H9 (cell line): ENCODE data around the gene MTCL1. TPM values are rescaled to one million over a fixed set of nuclear protein-coding genes. Genes with fewer than 3 reads are reported as not detected.

Experiments
- DNase-seq: peaks from one replicate; pipeline ENCODE4 v3.0.0-alpha.2; 2017
- H2AFZ ChIP-seq: one replicate; pipeline ENCODE4 v1.6.1; 2013; ENCODE audit warnings: mild to moderate bottlenecking, low read length, control low read depth, moderate library complexity
- H2AK5ac ChIP-seq: 2 replicates; pipeline ENCODE4 v1.6.1; 2013; ENCODE audit warnings: low read length, control low read depth, mixed read lengths; ENCODE audit not compliant: insufficient read length
- H2BK120ac ChIP-seq: one replicate; pipeline ENCODE4 v1.6.1; 2013; ENCODE audit warnings: low read depth, mild to moderate bottlenecking, low read length, control low read depth, inconsistent platforms; ENCODE audit not compliant: poor library complexity, severe bottlenecking
- H2BK12ac ChIP-seq: 2 replicates; pipeline ENCODE4 v1.6.1; 2013; ENCODE audit warnings: low read length, control low read depth, mixed read lengths, low read depth; ENCODE audit not compliant: insufficient read length
- H2BK15ac ChIP-seq: 2 replicates; pipeline ENCODE4 v1.6.1; 2013; ENCODE audit warnings: low read depth, low read length, control low read depth
- H2BK20ac ChIP-seq: one replicate; pipeline ENCODE4 v1.6.1; 2013; ENCODE audit warnings: low read depth, mild to moderate bottlenecking, low read length, control low read depth, inconsistent platforms; ENCODE audit not compliant: poor library complexity, severe bottlenecking
- H2BK5ac ChIP-seq: 2 replicates; pipeline ENCODE4 v1.6.1; 2013; ENCODE audit warnings: low read length, control low read depth, mixed read lengths; ENCODE audit not compliant: insufficient read length
- H3K14ac ChIP-seq: 2 replicates; pipeline ENCODE4 v1.6.1; 2013; ENCODE audit warnings: low read length, control low read depth; ENCODE audit not compliant: insufficient read depth
- H3K18ac ChIP-seq: 2 replicates; pipeline ENCODE4 v1.6.1; 2013; ENCODE audit warnings: low read depth, mild to moderate bottlenecking, mixed read lengths, low read length, control low read depth; ENCODE audit not compliant: insufficient read length
- H3K23ac ChIP-seq: 2 replicates; pipeline ENCODE4 v1.6.1; 2013; ENCODE audit warnings: low read length, control low read depth, mixed read lengths, low read depth; ENCODE audit not compliant: insufficient read length
- H3K23me2 ChIP-seq: 2 replicates; pipeline ENCODE4 v1.6.1; 2013; ENCODE audit warnings: low read depth, mild to moderate bottlenecking, mixed read lengths, low read length, control low read depth; ENCODE audit not compliant: insufficient read length, poor library complexity, severe bottlenecking
- H3K27ac ChIP-seq: 2 replicates; pipeline ENCODE4 v1.5.1; 2013; ENCODE audit warnings: low read length, control low read depth, mixed read lengths, low read depth; ENCODE audit not compliant: insufficient read length
- H3K27me3 ChIP-seq: 2 replicates; pipeline ENCODE4 v1.6.1; 2013; ENCODE audit warnings: low read length, control low read depth, inconsistent platforms; ENCODE audit not compliant: insufficient read depth
- H3K4ac ChIP-seq: 2 replicates; pipeline ENCODE4 v1.6.1; 2013; ENCODE audit warnings: low read depth, mild to moderate bottlenecking, control low read depth, inconsistent platforms, low read length, moderate library complexity
- H3K4me1 ChIP-seq: 2 replicates; pipeline ENCODE4 v1.6.1; 2013; ENCODE audit warnings: low read length, control low read depth, inconsistent platforms; ENCODE audit not compliant: insufficient read depth
- H3K4me2 ChIP-seq: 2 replicates; pipeline ENCODE4 v1.6.1; 2013; ENCODE audit warnings: low read length, control low read depth, mixed read lengths; ENCODE audit not compliant: insufficient read length, insufficient read depth
- H3K56ac ChIP-seq: 2 replicates; pipeline ENCODE4 v1.6.1; 2013; ENCODE audit warnings: low read depth, mild to moderate bottlenecking, mixed read lengths, low read length, control low read depth; ENCODE audit not compliant: insufficient read length
- H3K79me1 ChIP-seq: 2 replicates; pipeline ENCODE4 v1.6.1; 2013; ENCODE audit warnings: low read depth, mild to moderate bottlenecking, moderate library complexity, low read length, control low read depth, inconsistent platforms; ENCODE audit not compliant: insufficient read depth, poor library complexity, severe bottlenecking
- H3K79me2 ChIP-seq: 2 replicates; pipeline ENCODE4 v1.6.1; 2013; ENCODE audit warnings: low read length, control low read depth, inconsistent platforms; ENCODE audit not compliant: insufficient read depth
- H3K9ac ChIP-seq: 2 replicates; pipeline ENCODE4 v1.6.1; 2013; ENCODE audit warnings: low read length, control low read depth, mixed read lengths; ENCODE audit not compliant: insufficient read length; ENCODE audit errors: extremely low read depth
- H3K9me3 ChIP-seq: one replicate; pipeline ENCODE4 v1.6.1; 2013; ENCODE audit warnings: low read depth, low read length, inconsistent platforms; ENCODE audit not compliant: control insufficient read depth
- H3T11ph ChIP-seq: one replicate; pipeline ENCODE4 v1.6.1; 2013; ENCODE audit warnings: mild to moderate bottlenecking, low read length, control low read depth, inconsistent platforms
- H4K20me1 ChIP-seq: one replicate; pipeline ENCODE4 v1.6.1; 2013; ENCODE audit not compliant: control insufficient read depth, insufficient read length, insufficient read depth
- H4K5ac ChIP-seq: 2 replicates; pipeline ENCODE4 v1.6.1; 2013; ENCODE audit warnings: low read depth, mild to moderate bottlenecking, mixed read lengths, low read length, control low read depth; ENCODE audit not compliant: insufficient read length
- H4K8ac ChIP-seq: replicated peaks from 2 replicates; pipeline ENCODE4 v1.6.1; 2013; ENCODE audit warnings: low read length, control low read depth, mixed read lengths, low read depth; ENCODE audit not compliant: insufficient read length
- H4K91ac ChIP-seq: 2 replicates; pipeline ENCODE4 v1.6.1; 2013; ENCODE audit warnings: low read depth, mild to moderate bottlenecking, moderate library complexity, mixed read lengths, low read length, control low read depth; ENCODE audit not compliant: insufficient read length
- H3K27ac Mint-ChIP-seq, 3 experiments: 2 replicates in 2 of 3; 3 replicates in 1 of 3; pipeline ENCODE4 v1.8.0; 2020 to 2021; ENCODE audit warnings: mixed read lengths in 3 of 3, mild to moderate bottlenecking in 1 of 3, moderate library complexity in 1 of 3
- H3K27me3 Mint-ChIP-seq: 2 replicates; pipeline ENCODE4 v1.8.0; 2021; ENCODE audit warnings: low read depth, mild to moderate bottlenecking, moderate library complexity, mixed read lengths
- H3K36me3 Mint-ChIP-seq, 3 experiments: 2 replicates in 2 of 3; 3 replicates in 1 of 3; pipeline ENCODE4 v1.8.0; 2020 to 2021; ENCODE audit warnings: low read depth in 3 of 3, mixed read lengths in 3 of 3; ENCODE audit not compliant: insufficient read depth in 1 of 3
- H3K4me1 Mint-ChIP-seq, 2 experiments: 2 replicates each; pipeline ENCODE4 v1.8.0; 2020; ENCODE audit warnings: mixed read lengths in 2 of 2
- H3K4me3 Mint-ChIP-seq, 2 experiments: 2 replicates in 1 of 2; 3 replicates in 1 of 2; pipeline ENCODE4 v1.8.0; 2020 to 2021; ENCODE audit warnings: mild to moderate bottlenecking in 2 of 2, mixed read lengths in 2 of 2, moderate library complexity in 1 of 2
- H3K9me3 Mint-ChIP-seq, 2 experiments: 2 replicates in 1 of 2; 3 replicates in 1 of 2; pipeline ENCODE4 v1.8.0; 2020; ENCODE audit warnings: mild to moderate bottlenecking in 2 of 2, mixed read lengths in 2 of 2, moderate library complexity in 1 of 2
- WGBS: extraction: QIAGEN DNeasy Blood & Tissue Kit; methylation state at CpG from one replicate; pipeline ENCODE4 v1.1.7; 2013; ENCODE audit warnings: missing lambda C conversion rate, low lambda C conversion rate, mixed read lengths; ENCODE audit not compliant: insufficient read length; ENCODE audit errors: extremely low coverage; 5-methylcytosine and 5-hydroxymethylcytosine counted together
- total RNA-seq: library from RNA; stranded (reverse); gene quantifications from 2 replicates; pipeline ENCODE4 v1.2.1, GENCODE V29; 2021
- TF ChIP-seq, protein P1 (sequence below): fragments of 200-600 bp; sonication (generic); conservative IDR thresholded peaks from 3 replicates; pipeline ENCODE4 v1.8.0; 2021; ENCODE audit warnings: antibody characterized with exemption, mild to moderate bottlenecking

Gene MTCL1
- total RNA-seq, 1 experiment from 2014 or later, result 50.7 TPM

DNA sequence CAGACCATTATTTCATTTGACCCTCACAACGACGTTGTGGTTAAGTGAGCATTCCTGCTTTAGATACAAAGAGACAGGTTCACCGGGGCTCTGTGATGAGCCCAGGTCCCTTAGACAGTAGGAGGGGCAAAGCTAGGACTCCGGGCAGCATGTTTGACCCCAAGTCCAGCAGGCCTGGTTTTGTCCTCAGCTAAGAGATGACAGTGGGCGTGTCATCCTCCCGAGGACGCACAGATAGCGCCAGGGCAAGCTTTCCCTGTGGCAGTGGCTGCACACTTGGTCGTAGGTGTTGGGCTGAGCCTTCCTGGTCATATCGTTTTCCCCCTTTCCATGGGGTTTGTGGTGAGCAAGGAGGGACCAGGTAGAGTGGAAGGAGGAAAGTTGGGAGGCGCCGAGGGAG lies 76.3 kb downstream of the MTCL1 start:
- H3K9me3 Mint-ChIP-seq, result no peaks in the 10 kb centered on the region
- peaks cover 26 to 38% of the 10 kb centered on the region in 2 experiments for H3K4me1 Mint-ChIP-seq
- no peak overlapping the region for H3K9ac ChIP-seq

More for the DNA sequence above, 76.3 kb downstream of the MTCL1 start:
- H3K27ac ChIP-seq, result no peak overlapping the region
- no peak overlapping the region for H2AK5ac ChIP-seq
- no CpG with 5 or more reads among the region's 12 CpGs for WGBS
- H3K4me1 ChIP-seq, result no peaks in the 10 kb centered on the region
- no peaks in the 10 kb centered on the region for H3K23me2 ChIP-seq
- H3K4me3 Mint-ChIP-seq, result no peak overlapping the region
- no peaks in the 10 kb centered on the region for H3K27me3 ChIP-seq
- H3K79me2 ChIP-seq, result no peaks in the 10 kb centered on the region
- no peaks in the 10 kb centered on the region for H3K9me3 ChIP-seq
- no peak overlapping the region for H3K4ac ChIP-seq
- H3K79me1 ChIP-seq, result no peaks in the 10 kb centered on the region
- H2BK12ac ChIP-seq, result no peak overlapping the region
- H3K27ac Mint-ChIP-seq, result peak overlapping the region in 2 of 3 experiments; percentile 85 to 92; a peak in 3 of 7 replicates
- H3K18ac ChIP-seq, result no peak overlapping the region
- no peak overlapping the region for H3K4me2 ChIP-seq
- H2BK120ac ChIP-seq, result no peak overlapping the region
- no peak overlapping the region for H2BK15ac ChIP-seq
- no peak overlapping the region for H4K8ac ChIP-seq
- no peak overlapping the region for H3T11ph ChIP-seq
- H4K5ac ChIP-seq, result no peak overlapping the region
- H3K56ac ChIP-seq, result no peak overlapping the region
- no peak overlapping the region for H2AFZ ChIP-seq
- no peaks in the 10 kb centered on the region for H3K27me3 Mint-ChIP-seq
- H4K91ac ChIP-seq, result no peak overlapping the region
- no peak for DNase-seq
- no peak overlapping the region; the same call in 1 of the 2 replicates for H3K14ac ChIP-seq
- H3K36me3 Mint-ChIP-seq, result peaks cover 12 to 52% (median 41%) of the 10 kb centered on the region in 3 experiments; a peak in 6 of 7 replicates
- no peak overlapping the region for H2BK5ac ChIP-seq
- no peak overlapping the region for H3K23ac ChIP-seq
- TF ChIP-seq, protein P1, sequence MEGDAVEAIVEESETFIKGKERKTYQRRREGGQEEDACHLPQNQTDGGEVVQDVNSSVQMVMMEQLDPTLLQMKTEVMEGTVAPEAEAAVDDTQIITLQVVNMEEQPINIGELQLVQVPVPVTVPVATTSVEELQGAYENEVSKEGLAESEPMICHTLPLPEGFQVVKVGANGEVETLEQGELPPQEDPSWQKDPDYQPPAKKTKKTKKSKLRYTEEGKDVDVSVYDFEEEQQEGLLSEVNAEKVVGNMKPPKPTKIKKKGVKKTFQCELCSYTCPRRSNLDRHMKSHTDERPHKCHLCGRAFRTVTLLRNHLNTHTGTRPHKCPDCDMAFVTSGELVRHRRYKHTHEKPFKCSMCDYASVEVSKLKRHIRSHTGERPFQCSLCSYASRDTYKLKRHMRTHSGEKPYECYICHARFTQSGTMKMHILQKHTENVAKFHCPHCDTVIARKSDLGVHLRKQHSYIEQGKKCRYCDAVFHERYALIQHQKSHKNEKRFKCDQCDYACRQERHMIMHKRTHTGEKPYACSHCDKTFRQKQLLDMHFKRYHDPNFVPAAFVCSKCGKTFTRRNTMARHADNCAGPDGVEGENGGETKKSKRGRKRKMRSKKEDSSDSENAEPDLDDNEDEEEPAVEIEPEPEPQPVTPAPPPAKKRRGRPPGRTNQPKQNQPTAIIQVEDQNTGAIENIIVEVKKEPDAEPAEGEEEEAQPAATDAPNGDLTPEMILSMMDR, result no peak
- no peaks in the 10 kb centered on the region for H4K20me1 ChIP-seq
- H2BK20ac ChIP-seq, result no peak overlapping the region
